Endodermal cell (in vitro differentiated cells): Measurements from ENCODE around the gene DEDD2. TPM values are rescaled to one million over a fixed set of nuclear protein-coding genes. Genes with fewer than 3 reads are reported as not detected.

Experiments used
- DNase-seq: peaks from one replicate; pipeline ENCODE4 v3.0.0-alpha.2; 2017
- H3K27ac ChIP-seq: 2 replicates; pipeline ENCODE4 v1.5.1; 2013; ENCODE audit warnings: mild to moderate bottlenecking, low read depth, low read length, moderate library complexity
- H3K27me3 ChIP-seq: 2 replicates; pipeline ENCODE4 v1.6.1; 2013; ENCODE audit warnings: mild to moderate bottlenecking, low read length, moderate library complexity; ENCODE audit not compliant: insufficient read depth, control insufficient read depth, poor library complexity, severe bottlenecking
- H3K36me3 ChIP-seq: 2 replicates; pipeline ENCODE4 v1.7.0; 2013; ENCODE audit warnings: mild to moderate bottlenecking, low read length, moderate library complexity; ENCODE audit not compliant: control insufficient read depth, insufficient read depth
- H3K4me1 ChIP-seq: one replicate; pipeline ENCODE4 v1.7.0; 2013; ENCODE audit warnings: low read length; ENCODE audit not compliant: control insufficient read depth, insufficient read depth
- H3K4me3 ChIP-seq: 2 replicates; pipeline ENCODE4 v1.5.1; 2013; ENCODE audit warnings: mild to moderate bottlenecking, low read length, moderate library complexity
- H3K9ac ChIP-seq: 2 replicates; pipeline ENCODE4 v1.6.1; 2013; ENCODE audit warnings: mild to moderate bottlenecking, low read length, moderate library complexity; ENCODE audit not compliant: poor library complexity, severe bottlenecking; ENCODE audit errors: extremely low read depth
- H3K9me3 ChIP-seq: 2 replicates; pipeline ENCODE4 v1.6.1; 2013; ENCODE audit warnings: mild to moderate bottlenecking, low read length, moderate library complexity; ENCODE audit not compliant: control insufficient read depth
- H3K27ac Mint-ChIP-seq: 2 replicates; pipeline ENCODE4 v1.8.0; 2020; ENCODE audit warnings: mixed read lengths
- H3K27me3 Mint-ChIP-seq: 2 replicates; pipeline ENCODE4 v1.8.0; 2021; ENCODE audit warnings: mild to moderate bottlenecking, mixed read lengths; ENCODE audit not compliant: insufficient read depth
- H3K36me3 Mint-ChIP-seq: 2 replicates; pipeline ENCODE4 v1.8.0; 2020; ENCODE audit warnings: low read depth, mixed read lengths
- H3K4me1 Mint-ChIP-seq: 2 replicates; pipeline ENCODE4 v1.8.0; 2020; ENCODE audit warnings: mixed read lengths
- H3K4me3 Mint-ChIP-seq: 2 replicates; pipeline ENCODE4 v1.8.0; 2020; ENCODE audit warnings: mild to moderate bottlenecking, moderate library complexity, mixed read lengths
- H3K9me3 Mint-ChIP-seq: 2 replicates; pipeline ENCODE4 v1.8.0; 2020; ENCODE audit warnings: mild to moderate bottlenecking, mixed read lengths
- CTCF ChIP-seq: fragments of 200-600 bp; sonication (generic); conservative IDR thresholded peaks from 2 replicates; pipeline ENCODE4 v1.5.0; 2021; ENCODE audit warnings: antibody characterized with exemption, mild to moderate bottlenecking
- WGBS, 2 experiments: methylation state at CpG; one replicate each; pipeline versions ENCODE4 v1.1.5 to v1.1.7; 2013; ENCODE audit warnings: missing lambda C conversion rate in 2 of 2, mixed read lengths in 1 of 2; ENCODE audit not compliant: insufficient coverage in 1 of 2, insufficient read length in 1 of 2; 5-methylcytosine and 5-hydroxymethylcytosine counted together
- total RNA-seq, 2 donors: library from RNA; stranded (reverse); fragmentation: NEBNext Ultra II Directional in 1 of 2; extraction: Animal tissue kit (Norgen Biotek cat#: 25700) in 1 of 2; gene quantifications; 2 replicates in 1 of 2; 3 replicates in 1 of 2; pipeline ENCODE4 v1.2.1, GENCODE V29; 2021

The DEDD2 gene
- total RNA-seq, 2 donors from 2014 or later = 25.8 to 28.0 TPM

DNA sequence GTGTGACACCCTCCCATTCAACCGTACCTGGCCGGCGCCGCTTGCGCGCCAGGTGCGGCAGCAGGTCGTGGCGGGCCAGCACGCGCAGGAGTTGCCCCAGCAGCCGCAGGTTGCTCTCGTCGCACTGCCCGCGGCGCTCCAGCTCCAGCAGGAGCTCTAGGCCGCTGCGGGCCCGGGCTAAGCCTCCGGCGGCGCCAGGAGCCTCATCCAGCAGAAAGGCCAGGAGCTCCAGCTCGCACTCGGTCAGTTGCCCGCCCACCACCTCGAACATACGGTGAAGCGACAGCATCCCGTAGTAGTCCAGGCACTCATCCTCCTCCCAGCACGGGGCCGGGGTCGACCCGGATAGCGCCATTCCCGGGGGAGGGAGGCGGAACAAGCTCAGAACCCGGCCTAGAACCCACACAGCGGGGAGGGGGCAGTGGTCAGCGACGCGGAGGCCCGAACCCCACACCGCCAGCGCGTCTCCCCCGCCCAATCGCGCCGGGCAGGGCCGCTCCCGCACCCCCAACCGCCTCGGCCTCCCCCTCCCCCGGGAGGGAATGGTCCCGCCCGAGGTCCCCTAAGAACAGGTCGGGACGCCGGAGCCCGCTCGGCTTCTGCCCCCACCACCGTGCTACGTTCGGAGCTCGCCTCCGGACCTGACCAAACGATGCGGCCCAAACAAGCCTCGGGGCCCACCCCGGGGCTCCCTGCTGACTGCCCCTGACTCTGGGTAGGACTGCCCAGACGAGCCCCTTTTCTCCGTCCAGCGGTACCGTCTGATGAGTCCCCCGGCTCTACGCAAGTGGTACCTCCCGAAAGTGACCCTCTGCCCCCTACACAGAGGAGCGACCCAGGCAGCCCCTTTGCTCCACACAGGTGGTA is 591 bp downstream of the DEDD2 start:
- Histone ChIP-seq H3K4me3 (peak overlapping the region; percentile 91), H3K27me3 (no peaks in the 10 kb centered on the region), H3K9ac (peak overlapping the region; percentile 88), H3K4me1 (peaks cover 4% of the 10 kb centered on the region), H3K36me3 (peaks cover 20% of the 10 kb centered on the region), H3K27ac (peak overlapping the region; percentile 85), H3K9me3 (no peaks in the 10 kb centered on the region)
- WGBS, 2 experiments = 1 to 4% methylated on average over 22 to 79 of the region's 79 CpGs
- TF ChIP-seq CTCF = no peak
- peaks cover 27% of the 10 kb centered on the region for H3K36me3 Mint-ChIP-seq
- peak; percentile 87 for DNase-seq
- peak overlapping the region; percentile 97 for H3K27ac Mint-ChIP-seq
- no peaks in the 10 kb centered on the region for H3K9me3 Mint-ChIP-seq
- no peaks in the 10 kb centered on the region for H3K27me3 Mint-ChIP-seq
- peaks cover 26% of the 10 kb centered on the region for H3K4me1 Mint-ChIP-seq
- peak overlapping the region; percentile 93 for H3K4me3 Mint-ChIP-seq

DNA sequence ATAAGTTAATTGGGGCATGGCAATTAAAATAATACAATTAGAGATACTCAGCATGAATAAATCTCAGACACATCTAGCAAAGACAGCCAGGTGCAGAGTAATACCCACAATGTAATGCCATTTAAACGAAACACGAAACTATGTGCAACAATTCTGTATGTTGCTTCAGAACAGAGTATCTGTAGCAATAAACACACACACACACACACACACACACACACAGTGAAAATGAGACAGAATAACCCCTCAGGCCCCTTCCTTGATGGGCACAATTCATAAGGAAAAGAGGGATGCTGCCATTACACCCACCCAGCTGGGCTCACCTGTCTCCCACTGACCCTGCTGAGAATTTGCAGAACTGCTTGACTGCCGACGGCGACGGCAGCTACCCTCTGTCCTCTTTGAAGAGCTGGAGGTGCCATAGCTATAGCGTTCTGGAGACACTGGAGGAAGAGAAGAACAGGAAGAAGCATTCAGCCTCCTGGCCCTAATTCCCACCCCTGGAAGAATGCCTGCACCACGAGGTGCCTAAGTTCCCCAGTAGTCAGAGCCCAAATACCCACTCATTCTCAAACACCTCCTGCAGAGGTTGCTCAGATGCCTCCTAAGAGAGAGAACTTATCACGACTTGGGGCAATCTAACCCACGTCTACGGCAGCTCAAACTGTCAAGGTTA is 2.5 kb downstream of the DEDD2 start:
- H3K27ac Mint-ChIP-seq = peak overlapping the region; percentile 58

GRCh38 chr19:42212886-42213285 is 4.6 kb downstream of the DEDD2 start:
- H3K4me3 ChIP-seq = no peak overlapping the region
- peaks cover 4% of the 10 kb centered on the region for H3K4me1 ChIP-seq
- peaks cover 49% of the 10 kb centered on the region for H3K36me3 ChIP-seq
- TF ChIP-seq CTCF = no peak
- Mint-ChIP-seq H3K27ac (no peak overlapping the region), H3K4me1 (peaks cover 16% of the 10 kb centered on the region), H3K27me3 (no peaks in the 10 kb centered on the region), H3K36me3 (peaks cover 48% of the 10 kb centered on the region), H3K4me3 (no peak overlapping the region), H3K9me3 (no peaks in the 10 kb centered on the region)
- WGBS, 2 experiments = 100% methylated on average over 1 of the region's 1 CpG
- no peaks in the 10 kb centered on the region for H3K27me3 ChIP-seq
- no peak overlapping the region for H3K27ac ChIP-seq
- H3K9me3 ChIP-seq = no peaks in the 10 kb centered on the region
- H3K9ac ChIP-seq = no peak overlapping the region
- DNase-seq = no peak

More for the DNA sequence above, 2.5 kb downstream of the DEDD2 start:
- H3K4me1 ChIP-seq = peaks cover 4% of the 10 kb centered on the region
- Mint-ChIP-seq H3K27me3 (no peaks in the 10 kb centered on the region), H3K9me3 (no peaks in the 10 kb centered on the region), H3K36me3 (peaks cover 29% of the 10 kb centered on the region), H3K4me3 (no peak overlapping the region), H3K4me1 (peaks cover 21% of the 10 kb centered on the region)
- TF ChIP-seq CTCF = no peak
- peaks cover 28% of the 10 kb centered on the region for H3K36me3 ChIP-seq
- no peaks in the 10 kb centered on the region for H3K9me3 ChIP-seq
- H3K9ac ChIP-seq = no peak overlapping the region
- no peak for DNase-seq
- no peaks in the 10 kb centered on the region for H3K27me3 ChIP-seq
- H3K27ac ChIP-seq = no peak overlapping the region
- WGBS, 2 experiments = 93 to 100% methylated on average over 4 to 11 of the region's 11 CpGs
- H3K4me3 ChIP-seq = no peak overlapping the region
